ENCODE data around the gene UCMA. TPM values are rescaled to one million over a fixed set of nuclear protein-coding genes. Genes with fewer than 3 reads are reported as not detected.

UCMA gene
- total RNA-seq, 1 experiment from 2014 or later = not detected

DNA sequence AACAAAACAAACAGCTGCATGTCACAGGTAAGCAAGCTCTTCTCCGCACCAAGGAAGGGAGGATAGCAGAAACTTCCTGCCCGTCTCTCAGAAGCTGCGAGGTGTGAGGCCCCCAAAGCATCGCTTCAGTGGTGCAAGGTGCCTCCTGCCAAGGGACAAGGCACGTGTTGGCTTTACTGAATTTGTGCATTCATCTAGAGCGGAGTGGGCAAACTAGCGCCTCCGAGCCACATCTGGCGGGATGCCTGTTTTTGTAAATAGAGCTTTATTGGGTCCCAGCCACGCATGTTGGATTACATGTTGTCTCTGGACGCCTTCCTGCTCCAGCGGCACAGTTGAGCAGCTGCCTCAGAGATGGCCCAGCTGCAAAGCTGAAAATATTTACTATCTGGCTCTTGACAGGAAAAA, 38.0 kb upstream of the UCMA start:
- Histone ChIP-seq H3K79me2 (ENCODE audit: insufficient read depth, low read length) (no peaks in the 10 kb centered on the region), H3K36me3 (ENCODE audit: control insufficient read depth in 1 of 2, insufficient read depth in 2 of 2, low read length in 2 of 2) (no peaks in the 10 kb centered on the region), H3K9me3 (ENCODE audit: control insufficient read depth in 1 of 2, insufficient read depth in 1 of 2, low read depth in 1 of 2, low read length in 2 of 2) (no peaks in the 10 kb centered on the region), H4K20me1 (ENCODE audit: insufficient read depth) (no peaks in the 10 kb centered on the region), H3K9ac (ENCODE audit: low read length) (no peak overlapping the region), H3K27me3 (ENCODE audit: insufficient read depth, low read length) (no peaks in the 10 kb centered on the region), H3K4me1 (ENCODE audit: control insufficient read depth in 1 of 2, insufficient read depth in 2 of 2, low read length in 2 of 2) (peaks cover 12 to 18% of the 10 kb centered on the region in 2 experiments), H2AFZ (ENCODE audit: low read depth, low read length, poor library complexity, severe bottlenecking) (peak overlapping the region; percentile 16), H3K9me2 (ENCODE audit: insufficient read depth) (no peaks in the 10 kb centered on the region), H3K4me2 (ENCODE audit: low read length) (peak overlapping the region; percentile 57; the same call in 1 of the 2 replicates), H3K27ac (ENCODE audit: low read depth, low read length) (no peak overlapping the region), H3K4me3 (replicated peaks in 1 of 2; ENCODE audit: low read depth in 1 of 2, low read length in 2 of 2) (no peak overlapping the region)
- TF ChIP-seq POLR2A (IDR thresholded peaks at IDR 0.05; ENCODE audit: borderline replicate concordance, extremely low read depth, insufficient read depth, insufficient read length) (no peak), RAD21 (IDR thresholded peaks at IDR 0.05; ENCODE audit: low read depth) (no peak), FOSL1 (IDR thresholded peaks at IDR 0.05; ENCODE audit: low read depth) (no peak), POLR2AphosphoS5 (IDR thresholded peaks at IDR 0.05; ENCODE audit: low read depth, low read length) (no peak), TCF7L2 (IDR thresholded peaks at IDR 0.05; ENCODE audit: borderline replicate concordance, extremely low read depth, insufficient read depth, insufficient read length) (no peak), ELF1 (IDR thresholded peaks at IDR 0.05; ENCODE audit: borderline replicate concordance, low read depth) (no peak), SP1 (IDR thresholded peaks at IDR 0.05; ENCODE audit: low read depth) (no peak), EGR1 (IDR thresholded peaks at IDR 0.05; ENCODE audit: low read depth) (no peak), EZH2phosphoT487 (IDR thresholded peaks at IDR 0.05; ENCODE audit: borderline replicate concordance) (no peak), CBX3 (IDR thresholded peaks at IDR 0.05; ENCODE audit: low read depth) (no peak), ZNF274 (IDR thresholded peaks at IDR 0.05; ENCODE audit: low read depth, low read length) (no peak), ZFX (IDR thresholded peaks at IDR 0.05) (no peak)
- TF ChIP-seq, protein P1, sequence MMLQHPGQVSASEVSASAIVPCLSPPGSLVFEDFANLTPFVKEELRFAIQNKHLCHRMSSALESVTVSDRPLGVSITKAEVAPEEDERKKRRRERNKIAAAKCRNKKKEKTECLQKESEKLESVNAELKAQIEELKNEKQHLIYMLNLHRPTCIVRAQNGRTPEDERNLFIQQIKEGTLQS (IDR thresholded peaks at IDR 0.05) = no peak
- TF ChIP-seq, protein P2, sequence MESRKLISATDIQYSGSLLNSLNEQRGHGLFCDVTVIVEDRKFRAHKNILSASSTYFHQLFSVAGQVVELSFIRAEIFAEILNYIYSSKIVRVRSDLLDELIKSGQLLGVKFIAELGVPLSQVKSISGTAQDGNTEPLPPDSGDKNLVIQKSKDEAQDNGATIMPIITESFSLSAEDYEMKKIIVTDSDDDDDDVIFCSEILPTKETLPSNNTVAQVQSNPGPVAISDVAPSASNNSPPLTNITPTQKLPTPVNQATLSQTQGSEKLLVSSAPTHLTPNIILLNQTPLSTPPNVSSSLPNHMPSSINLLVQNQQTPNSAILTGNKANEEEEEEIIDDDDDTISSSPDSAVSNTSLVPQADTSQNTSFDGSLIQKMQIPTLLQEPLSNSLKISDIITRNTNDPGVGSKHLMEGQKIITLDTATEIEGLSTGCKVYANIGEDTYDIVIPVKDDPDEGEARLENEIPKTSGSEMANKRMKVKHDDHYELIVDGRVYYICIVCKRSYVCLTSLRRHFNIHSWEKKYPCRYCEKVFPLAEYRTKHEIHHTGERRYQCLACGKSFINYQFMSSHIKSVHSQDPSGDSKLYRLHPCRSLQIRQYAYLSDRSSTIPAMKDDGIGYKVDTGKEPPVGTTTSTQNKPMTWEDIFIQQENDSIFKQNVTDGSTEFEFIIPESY (IDR thresholded peaks at IDR 0.05; ENCODE audit: extremely low read depth, insufficient replicate concordance, low read length) = no peak
- TF ChIP-seq, protein P3, sequence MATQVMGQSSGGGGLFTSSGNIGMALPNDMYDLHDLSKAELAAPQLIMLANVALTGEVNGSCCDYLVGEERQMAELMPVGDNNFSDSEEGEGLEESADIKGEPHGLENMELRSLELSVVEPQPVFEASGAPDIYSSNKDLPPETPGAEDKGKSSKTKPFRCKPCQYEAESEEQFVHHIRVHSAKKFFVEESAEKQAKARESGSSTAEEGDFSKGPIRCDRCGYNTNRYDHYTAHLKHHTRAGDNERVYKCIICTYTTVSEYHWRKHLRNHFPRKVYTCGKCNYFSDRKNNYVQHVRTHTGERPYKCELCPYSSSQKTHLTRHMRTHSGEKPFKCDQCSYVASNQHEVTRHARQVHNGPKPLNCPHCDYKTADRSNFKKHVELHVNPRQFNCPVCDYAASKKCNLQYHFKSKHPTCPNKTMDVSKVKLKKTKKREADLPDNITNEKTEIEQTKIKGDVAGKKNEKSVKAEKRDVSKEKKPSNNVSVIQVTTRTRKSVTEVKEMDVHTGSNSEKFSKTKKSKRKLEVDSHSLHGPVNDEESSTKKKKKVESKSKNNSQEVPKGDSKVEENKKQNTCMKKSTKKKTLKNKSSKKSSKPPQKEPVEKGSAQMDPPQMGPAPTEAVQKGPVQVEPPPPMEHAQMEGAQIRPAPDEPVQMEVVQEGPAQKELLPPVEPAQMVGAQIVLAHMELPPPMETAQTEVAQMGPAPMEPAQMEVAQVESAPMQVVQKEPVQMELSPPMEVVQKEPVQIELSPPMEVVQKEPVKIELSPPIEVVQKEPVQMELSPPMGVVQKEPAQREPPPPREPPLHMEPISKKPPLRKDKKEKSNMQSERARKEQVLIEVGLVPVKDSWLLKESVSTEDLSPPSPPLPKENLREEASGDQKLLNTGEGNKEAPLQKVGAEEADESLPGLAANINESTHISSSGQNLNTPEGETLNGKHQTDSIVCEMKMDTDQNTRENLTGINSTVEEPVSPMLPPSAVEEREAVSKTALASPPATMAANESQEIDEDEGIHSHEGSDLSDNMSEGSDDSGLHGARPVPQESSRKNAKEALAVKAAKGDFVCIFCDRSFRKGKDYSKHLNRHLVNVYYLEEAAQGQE (IDR thresholded peaks at IDR 0.05; ENCODE audit: low read depth) = no peak
- TF ChIP-seq, protein P4, sequence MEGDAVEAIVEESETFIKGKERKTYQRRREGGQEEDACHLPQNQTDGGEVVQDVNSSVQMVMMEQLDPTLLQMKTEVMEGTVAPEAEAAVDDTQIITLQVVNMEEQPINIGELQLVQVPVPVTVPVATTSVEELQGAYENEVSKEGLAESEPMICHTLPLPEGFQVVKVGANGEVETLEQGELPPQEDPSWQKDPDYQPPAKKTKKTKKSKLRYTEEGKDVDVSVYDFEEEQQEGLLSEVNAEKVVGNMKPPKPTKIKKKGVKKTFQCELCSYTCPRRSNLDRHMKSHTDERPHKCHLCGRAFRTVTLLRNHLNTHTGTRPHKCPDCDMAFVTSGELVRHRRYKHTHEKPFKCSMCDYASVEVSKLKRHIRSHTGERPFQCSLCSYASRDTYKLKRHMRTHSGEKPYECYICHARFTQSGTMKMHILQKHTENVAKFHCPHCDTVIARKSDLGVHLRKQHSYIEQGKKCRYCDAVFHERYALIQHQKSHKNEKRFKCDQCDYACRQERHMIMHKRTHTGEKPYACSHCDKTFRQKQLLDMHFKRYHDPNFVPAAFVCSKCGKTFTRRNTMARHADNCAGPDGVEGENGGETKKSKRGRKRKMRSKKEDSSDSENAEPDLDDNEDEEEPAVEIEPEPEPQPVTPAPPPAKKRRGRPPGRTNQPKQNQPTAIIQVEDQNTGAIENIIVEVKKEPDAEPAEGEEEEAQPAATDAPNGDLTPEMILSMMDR (IDR thresholded peaks at IDR 0.05 in 2 of 3, conservative IDR thresholded peaks at IDR 0.05 in 1 of 3; ENCODE audit: borderline replicate concordance in 1 of 3, insufficient read depth in 1 of 3, low read depth in 2 of 3, low read length in 2 of 3) = no peak
- TF ChIP-seq, protein P5, sequence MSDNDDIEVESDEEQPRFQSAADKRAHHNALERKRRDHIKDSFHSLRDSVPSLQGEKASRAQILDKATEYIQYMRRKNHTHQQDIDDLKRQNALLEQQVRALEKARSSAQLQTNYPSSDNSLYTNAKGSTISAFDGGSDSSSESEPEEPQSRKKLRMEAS (IDR thresholded peaks at IDR 0.05) = no peak
- DNase-seq (ENCODE audit: low read depth, low spot score) = no peak
- no TSS peak for BruUV-seq (replicated peaks)
- POLR2A ChIA-PET = no interaction called here
- intact Hi-C loops (cut with micrococcal nuclease) = no loop called here
- CTCF ChIA-PET = interaction anchor here (2.1 kb wide), 1 partner anchor 31 kb away, joined by 11 read pairs; no protein-coding TSS in a partner anchor
- RAD21 ChIA-PET (ENCODE audit: low non-redundant PET in 1 of 2, low total read pairs in 2 of 2, uncharacterized antibody in 2 of 2, unreplicated experiment in 2 of 2) = no interaction called here
- ATAC-seq = no peak

Data from HCT116 (cell line).